ENCODE measurements around the gene NT5C2.

NT5C2 gene

DNA sequence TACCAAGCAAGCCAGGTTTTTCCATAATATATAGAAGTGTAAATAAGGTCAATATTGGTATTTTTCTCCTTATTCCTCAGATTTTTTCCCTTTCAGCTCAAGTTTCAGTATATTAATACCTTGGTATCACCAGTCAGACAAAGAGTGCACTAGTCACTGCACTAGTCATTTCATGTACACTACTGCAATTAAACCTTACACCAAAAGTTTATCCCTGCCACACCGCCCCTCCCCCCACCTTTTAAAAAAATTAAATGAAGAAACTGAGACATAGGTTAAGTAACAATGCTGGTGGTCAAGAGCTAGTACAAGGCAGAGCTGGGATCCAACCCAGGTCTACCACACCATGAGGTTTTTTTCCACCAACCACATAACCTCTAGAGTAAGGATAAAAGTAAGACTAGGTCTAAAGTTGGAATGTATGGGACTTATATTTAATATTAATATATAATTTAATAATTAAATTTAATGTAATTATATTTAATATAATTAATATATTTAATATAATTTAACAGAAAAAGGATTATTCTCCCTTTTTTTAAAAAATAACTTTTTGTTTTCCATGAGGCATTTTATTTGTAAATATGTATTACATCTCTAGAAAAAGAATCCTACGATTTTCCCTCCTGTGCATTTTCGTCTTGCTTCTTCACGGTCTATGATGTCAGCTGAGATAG lies 68.5 kb downstream of the NT5C2 start:
- no peak for DNase-seq (ENCODE audit: low spot score)

DNA sequence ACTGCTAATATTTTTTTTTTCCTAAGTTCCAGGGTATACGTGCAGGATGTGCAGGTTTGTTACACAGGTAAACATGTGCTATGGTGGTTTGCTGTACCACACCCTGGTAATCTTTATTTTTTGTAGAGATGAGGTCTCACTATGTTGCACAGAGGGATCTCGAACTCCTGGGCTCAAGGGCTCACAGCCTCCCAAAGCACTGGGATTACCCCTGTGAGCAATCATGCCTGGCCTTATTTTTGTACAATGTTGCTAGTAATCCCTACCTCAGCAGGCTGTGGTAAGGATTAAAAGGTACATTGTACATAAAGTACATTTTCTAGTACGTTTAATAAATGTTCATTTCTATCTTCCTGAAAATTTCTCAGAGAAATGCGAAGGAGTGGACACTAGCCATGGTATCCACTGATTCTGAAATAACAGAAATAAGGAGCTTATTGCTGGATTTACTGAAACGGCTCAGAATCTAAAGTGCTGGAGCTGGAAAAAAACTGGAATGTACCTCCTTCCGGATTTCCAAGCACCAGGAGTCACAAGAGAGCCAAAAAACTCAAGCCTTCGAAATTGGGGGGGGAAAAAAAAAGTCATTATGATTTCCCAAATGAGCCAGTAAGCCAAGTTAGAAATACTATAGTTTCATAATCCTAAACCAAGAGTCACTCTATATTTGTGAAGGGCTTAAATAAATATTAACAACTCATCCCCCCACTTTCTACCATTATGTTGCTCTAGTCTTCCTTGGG lies 69.6 kb downstream of the NT5C2 start:
- DNase-seq (ENCODE audit: low spot score) = no peak

DNA sequence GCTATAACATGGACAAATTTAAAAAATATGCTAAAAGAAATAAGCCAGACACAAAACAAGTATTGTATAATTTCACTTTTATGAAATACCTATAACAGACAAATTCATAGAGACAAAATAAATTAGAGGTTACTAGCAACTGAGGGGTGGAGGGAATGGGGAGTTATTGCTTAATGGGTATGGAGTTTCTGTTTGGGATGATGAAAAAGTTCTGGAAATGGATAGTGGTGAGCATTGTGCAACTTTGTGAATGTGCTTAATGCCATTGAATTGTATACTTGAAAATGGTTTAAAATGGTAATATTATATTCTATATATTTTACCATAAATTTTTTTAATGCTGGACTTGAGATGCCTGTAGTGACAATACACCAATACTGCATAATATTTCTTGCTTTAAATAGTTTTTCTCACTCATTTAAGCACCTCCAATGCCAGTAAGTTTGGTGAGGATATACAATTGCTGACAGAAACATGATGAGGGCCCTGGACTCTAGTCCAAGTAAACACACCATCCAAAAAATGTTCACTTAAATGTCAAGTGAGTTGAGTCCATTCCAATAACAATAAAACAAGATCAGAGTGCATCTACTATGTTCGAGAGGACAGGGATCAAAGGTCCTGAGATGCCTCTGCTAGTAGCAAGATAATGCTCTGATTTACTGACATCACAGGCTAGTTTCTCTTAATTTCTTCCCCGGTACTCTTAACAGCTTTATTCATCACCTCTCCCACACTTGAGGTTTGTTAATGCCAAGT lies 71.9 kb downstream of the NT5C2 start:
- no peak for DNase-seq (ENCODE audit: low spot score)

DNA sequence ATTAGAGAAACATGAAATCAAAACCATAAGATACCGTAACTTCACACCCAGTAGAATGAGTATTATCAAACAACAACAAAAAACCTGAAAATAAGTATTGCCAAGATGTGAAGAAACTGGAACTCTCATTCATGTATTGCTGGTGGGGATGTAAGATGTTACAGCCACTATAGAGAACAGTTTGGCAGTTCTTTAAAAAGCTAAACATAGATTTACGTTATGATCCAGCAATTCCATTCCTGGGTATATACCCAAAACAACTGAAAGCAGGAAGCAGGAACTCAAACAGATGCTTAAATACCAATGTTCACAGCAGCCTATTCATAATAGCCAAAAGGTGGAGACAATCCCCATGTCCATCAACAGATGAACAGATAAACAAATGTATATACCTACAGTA lies 72.5 kb downstream of the NT5C2 start:
- no peak for DNase-seq (ENCODE audit: low spot score)

DNA sequence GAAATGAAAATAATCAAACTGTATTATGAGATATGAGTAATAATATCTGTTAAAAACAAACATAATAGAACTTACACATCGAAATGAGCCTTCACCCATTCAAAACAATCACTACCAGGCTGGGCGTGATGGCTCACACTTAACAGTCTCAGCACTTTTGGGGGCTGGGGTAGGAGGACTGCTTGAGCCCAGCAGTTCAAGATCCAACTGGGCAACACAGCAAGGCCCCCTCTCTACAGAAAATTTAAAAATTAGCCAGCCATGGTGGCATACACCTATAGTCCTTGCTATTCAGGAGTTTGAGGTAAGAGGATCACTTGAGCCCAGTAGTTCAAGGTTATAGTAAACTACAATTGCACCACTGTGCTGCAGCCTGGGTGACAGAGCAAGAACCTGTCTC lies 75.8 kb downstream of the NT5C2 start:
- DNase-seq (ENCODE audit: low spot score) = no peak

DNA sequence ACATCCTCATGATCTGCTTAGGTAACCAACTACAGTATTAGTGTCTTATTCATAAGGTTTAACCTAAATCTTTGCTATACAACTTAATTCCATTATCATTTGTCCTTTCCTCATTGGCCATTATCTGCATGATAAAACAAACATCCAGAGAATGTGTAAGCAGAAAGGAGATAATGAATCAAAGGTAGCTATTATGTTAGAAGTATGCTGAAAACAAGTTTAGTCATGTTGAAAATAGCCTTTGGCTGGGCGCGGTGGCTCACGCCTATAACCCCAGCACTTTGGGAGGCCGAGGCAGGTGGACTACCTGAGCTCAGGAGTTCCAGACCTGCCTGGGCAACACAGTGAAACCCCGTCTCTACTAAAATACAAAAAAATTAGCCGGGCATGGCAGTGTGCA lies 78.2 kb downstream of the NT5C2 start:
- DNase-seq (ENCODE audit: low spot score) = no peak

DNA sequence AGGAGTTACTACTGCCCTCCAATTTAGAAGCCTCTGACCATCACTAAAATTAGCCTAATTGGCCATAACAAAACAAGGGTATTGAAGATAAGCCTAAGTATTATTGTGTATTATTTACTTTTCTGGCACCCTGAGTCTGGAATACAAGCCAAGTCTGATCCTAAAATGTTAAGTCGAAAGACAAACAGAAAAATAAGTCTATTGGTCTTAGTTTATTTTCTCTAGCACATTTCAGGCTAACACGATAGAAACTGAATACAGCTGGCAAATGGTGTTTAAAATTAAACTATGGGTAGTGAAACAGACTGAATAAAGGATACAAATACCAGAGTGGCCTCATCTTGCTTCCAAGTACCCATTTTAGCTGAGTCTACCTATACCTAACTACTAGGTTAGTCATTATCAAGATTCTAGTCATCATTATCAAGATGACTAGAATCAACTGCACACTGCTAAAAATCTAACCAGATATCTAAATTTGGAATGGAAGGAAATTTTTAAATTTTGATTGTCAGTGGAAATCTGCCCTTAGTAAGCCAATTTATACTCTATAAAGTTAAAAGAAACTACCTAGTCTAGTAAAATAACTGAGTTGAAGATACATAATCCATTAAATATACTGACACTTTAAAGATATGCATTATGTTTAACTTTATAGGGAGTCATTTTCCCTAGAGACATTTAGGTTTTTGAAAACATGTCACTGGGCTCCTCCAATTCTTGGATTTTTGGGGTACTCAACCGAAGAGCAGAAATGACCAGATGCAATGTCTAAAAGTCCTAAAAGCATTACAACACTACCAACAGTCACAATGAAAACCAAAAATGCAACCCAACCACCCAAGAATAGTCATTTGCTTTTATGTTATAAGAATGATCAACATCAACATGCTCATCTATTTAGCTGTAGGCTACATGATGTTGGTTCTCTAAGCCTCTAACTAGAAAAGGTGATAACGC lies 80.9 kb downstream of the NT5C2 start:
- DNase-seq (ENCODE audit: low spot score) = no peak

DNA sequence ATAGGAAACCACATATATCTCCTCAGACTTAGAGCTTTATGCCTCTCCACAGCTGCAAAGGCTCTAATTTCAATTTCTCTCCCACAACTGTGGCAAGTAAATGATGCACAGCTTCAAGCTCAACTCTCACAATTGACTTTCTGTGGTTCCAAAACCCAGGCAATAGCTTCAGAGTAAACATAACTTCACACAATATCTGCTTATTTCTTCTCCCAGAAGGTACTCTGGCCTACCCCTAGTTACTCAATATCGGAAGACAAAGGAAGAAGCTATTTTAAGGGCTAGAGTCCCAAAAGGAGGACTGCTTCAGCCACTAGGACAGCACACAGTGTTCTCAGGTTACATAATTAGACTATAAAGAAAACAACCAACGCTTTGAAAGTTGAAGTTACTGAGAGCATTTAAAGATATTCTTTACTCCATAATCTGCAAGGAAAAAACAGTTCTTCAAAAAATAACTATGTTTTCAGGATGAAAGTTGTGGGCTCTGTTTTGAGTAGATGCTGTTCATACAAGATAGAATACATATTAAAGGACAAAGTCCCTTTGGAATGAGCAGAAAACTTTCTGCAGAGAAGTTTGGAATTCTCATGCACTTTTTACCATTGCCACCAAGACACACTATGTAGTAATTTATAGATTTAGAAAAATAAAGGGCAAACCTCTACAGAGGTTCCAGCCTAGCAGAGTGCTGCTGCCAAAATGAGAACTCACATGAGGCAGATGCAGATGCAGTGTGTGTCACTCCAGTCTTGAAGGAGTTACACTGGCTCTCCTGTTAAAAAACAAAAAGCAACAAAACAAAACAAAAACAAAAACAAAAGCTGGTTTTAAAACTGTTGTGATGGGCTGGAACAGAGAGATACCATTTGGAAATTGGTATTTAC lies 81.8 kb downstream of the NT5C2 start:
- DNase-seq (ENCODE audit: low spot score) = no peak

DNA sequence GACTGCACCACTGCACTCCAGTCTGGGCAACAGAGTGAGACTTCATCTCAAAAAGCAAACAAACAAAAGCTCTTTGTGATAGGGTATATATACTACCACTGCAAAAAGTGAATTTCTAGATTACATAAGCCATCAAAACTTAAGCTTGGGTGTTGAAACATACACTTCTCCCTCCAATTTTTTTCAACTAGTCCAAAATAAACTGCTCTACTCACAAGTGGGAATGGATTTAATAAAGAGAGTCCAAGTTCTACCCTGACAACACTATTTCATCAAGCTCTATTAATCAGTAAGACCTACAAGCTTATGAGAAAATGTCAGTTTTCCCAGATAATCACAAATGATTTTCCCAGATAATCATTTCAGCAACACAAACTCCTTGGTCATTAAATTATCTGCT lies 82.7 kb downstream of the NT5C2 start:
- DNase-seq (ENCODE audit: low spot score) = no peak

DNA sequence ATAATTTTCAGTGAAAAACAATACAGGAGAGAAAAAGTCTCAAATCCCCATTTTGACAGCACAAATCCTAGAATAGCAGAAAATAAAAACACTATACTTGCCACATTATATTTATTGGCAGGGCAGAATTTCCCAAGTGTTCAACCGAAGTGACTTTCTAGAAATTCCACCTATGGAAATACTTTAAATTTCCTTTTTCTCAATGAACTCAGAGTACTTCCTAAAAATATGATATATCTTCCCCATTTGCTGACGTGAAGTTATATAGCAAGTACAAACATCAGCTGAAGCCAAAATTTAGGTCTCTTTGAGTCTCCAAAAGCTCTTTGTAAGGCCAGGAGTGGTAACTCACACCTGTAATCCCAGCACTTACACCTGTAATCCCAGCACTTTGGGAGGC lies 83.3 kb downstream of the NT5C2 start:
- no peak for DNase-seq (ENCODE audit: low spot score)

DNA sequence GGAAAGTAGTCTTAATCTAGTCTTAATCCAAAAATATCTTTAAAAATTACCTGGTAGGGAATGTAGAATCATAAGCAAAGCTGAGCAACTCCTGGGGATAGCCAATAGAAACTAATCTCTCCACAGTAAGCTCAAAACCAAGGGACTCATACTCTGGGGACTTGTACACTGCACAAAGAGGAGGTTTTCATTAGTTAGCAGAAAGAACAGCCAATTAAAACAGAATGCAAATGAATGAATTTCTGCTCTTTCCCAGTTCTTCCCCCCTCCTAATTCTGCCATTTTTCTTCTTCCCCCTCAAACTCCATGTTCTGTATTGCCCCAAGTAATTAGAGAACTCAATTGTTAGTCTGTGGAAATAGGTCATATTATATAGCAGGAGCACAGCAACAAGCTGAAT lies 86.5 kb downstream of the NT5C2 start:
- DNase-seq (ENCODE audit: low spot score) = no peak

DNA sequence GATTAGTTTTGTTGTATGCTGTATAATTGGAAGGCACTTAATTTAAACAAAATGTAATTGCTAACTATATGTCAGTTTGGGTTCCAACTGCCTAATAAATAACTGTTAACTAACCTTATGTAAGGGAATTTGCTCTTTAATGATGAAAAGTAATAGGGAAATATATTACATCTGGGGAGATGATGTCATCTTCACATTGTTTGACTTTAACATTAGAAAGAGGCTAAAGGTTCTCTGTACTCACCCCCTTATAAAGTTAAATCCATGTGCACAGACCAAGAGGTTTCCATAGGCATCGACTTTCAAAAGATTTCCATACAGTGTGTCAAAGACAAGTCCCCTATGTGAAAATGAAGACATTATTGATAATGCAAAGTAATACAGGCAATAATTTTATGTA lies 87.6 kb downstream of the NT5C2 start:
- no peak for DNase-seq (ENCODE audit: low spot score)

DNA sequence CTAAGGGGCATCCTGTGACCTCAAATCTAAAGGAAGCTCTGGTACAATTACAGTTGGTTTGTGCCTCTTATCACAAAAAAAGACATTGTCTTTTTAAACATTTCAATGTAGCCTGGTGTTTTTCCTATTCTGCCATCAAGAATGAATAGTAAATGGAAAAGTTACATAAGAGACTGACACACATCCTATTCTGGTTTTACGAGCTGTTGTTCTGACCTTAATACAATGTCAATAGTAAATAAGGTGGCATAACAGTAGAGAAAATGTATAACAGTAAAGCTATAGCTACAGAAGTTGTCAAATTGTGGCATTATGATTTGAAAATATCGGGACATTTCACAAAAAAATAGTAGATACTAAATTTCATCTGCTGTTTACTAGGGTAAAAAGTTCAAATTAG lies 88.4 kb downstream of the NT5C2 start:
- DNase-seq (ENCODE audit: low spot score) = no peak

DNA sequence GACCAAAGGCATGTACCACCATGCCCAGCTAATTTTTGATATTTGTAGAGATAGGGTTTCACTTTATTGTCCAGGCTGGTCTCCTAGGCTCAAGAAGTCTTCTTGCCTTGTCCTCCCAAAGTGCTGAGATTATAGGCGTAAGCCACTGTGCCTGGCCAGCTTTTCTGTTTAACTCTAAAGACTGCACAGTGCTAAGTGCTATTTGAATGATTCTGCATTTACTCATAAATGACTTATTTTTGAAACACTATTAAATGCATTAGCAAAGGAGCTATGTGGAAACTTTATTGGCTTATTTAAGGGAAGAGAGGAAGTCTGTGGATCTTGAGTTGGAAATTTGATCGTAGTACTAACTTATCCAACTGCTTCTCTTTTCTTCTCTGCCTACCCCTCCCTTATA lies 89.1 kb downstream of the NT5C2 start:
- DNase-seq (ENCODE audit: low spot score) = no peak

DNA sequence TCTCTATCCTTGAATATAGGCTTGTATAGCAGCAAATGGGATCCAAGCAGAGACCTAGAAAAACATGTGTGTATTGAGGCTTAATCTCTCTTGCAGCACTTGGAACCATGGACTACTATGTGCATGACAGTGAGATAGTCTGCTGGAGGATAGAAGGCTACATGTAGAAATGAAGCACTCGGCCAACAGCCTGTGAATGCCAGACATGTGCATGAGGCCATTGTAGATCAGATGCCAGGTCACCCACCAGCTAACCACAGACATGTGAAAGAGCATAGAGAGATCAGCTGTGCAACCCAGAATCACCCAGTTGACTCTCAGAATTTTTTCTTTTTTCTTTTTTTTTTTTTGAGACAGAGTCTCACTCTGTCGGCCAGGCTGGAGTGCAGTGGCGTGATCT lies 90.9 kb downstream of the NT5C2 start:
- no peak for DNase-seq (ENCODE audit: low spot score)

DNA sequence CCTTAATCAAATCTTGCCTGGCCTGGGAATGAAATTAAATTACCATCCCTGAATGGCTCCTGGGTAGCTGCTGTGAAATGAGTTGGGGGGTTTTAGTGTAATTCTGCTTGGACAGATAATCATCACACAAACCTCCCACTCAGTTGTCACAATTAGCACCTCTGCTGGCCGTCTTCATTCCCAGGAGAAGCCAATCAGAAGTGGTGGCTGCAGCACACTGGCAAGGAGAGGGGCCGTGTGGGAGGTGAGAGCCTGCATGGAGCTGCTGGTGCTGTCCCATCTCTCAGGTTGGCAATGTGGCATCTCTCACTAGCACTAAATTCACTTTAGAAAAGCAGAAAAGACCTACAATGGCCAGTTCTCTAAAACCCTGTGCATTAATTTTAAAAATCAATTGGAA lies 92.5 kb downstream of the NT5C2 start:
- DNase-seq (ENCODE audit: low spot score) = no peak

DNA sequence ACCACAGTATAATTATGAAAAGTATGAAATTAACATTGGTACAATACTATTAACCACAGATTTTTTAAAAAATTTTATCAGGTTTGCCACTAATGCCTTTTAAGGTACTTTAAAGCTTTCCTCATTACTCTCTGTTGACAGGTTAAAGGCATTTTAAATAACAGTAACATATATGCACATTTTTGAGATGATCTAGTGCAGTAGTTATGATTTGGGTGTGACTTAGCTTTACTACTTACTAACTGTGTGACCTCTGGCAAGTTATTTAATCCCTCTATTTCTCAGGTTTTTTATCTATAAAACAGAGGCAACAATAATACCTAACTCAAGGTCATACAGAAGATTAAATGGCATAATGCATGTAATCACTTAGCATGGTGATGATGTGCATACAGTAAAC lies 94.8 kb downstream of the NT5C2 start:
- DNase-seq (ENCODE audit: low spot score) = no peak

DNA sequence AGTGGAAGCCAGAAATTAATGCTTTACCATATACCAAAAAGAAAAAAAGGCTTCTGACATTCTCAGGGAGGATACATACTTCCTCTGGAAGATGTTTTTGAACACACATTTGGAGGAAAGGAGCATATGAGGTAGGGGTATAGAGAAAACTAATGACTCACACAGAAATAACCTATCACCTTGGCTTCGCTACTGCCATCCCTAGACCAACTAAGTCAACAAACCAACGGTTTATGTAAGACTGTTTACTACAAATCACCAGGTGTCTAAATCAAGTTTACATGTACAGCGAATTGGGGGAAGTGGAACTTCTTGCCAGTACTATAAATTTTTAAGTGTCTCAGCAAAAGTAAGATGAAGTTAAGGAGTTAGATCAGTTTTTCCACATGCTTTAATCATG lies 96.9 kb downstream of the NT5C2 start:
- DNase-seq (ENCODE audit: low spot score) = no peak

DNA sequence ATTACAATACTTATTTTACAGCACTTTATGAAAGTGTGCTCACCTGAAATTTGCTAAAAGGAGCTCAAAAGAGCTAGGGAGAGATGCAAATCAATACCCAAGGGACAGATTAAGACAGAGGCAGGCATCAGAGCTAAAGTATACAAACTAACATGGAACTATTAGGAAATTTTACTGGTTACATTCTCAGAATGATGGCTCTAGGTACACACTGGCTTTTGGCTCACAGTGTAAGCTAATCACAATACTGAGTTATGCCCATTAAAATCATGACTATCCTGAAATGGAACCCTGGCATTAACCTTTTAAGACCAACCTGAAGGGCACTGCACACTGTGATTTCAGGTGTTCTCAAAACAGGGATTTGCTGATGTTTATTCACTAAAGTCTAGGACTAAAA lies 98.1 kb downstream of the NT5C2 start:
- no peak for DNase-seq (ENCODE audit: low spot score)

DNA sequence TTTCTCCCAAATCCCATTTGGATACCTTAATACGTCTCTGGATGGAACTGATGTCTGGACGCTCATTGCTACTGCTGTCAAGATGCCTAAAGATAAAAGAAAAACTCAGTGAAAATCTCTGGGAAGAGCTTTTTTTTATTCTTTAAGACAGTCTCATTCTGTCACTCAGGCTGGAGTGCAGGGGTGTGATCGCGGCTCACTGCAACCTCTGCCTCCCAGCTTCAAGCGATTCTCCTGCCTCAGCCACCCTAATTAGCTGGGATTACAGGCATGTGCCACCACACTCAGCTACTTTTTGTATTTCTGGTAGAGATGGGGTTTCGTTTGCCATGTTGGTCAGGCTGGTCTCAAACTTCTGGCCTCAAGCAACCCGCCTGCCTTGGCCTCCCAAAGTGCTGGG lies 102.2 kb downstream of the NT5C2 start:
- DNase-seq (ENCODE audit: low spot score) = no peak

DNA sequence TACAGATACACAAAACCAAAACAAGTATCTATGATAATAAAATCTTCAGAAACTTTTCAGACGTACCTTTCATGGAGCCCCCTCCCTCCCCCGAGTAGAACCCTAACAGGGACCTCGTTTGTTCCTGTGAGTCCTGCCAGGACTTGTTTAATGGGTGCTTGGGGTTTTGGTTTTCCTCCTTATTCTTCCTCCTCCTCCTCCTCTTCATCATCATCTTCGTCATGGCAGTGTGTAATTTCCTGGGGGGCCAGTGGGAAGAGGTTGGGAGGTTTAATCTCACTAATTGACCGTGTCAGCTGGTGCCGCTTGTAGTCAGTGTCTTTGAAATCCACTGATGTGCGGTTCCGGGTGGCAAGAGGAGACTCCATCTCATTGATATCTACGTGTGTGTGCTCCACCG lies 103.6 kb downstream of the NT5C2 start:
- no peak for DNase-seq (ENCODE audit: low spot score)
